ENCODE data around the gene UST. TPM values are rescaled to one million over a fixed set of nuclear protein-coding genes. Genes with fewer than 3 reads are reported as not detected.

The UST gene
- total RNA-seq, 1 experiment from 2014 or later = 6.1 TPM

DNA sequence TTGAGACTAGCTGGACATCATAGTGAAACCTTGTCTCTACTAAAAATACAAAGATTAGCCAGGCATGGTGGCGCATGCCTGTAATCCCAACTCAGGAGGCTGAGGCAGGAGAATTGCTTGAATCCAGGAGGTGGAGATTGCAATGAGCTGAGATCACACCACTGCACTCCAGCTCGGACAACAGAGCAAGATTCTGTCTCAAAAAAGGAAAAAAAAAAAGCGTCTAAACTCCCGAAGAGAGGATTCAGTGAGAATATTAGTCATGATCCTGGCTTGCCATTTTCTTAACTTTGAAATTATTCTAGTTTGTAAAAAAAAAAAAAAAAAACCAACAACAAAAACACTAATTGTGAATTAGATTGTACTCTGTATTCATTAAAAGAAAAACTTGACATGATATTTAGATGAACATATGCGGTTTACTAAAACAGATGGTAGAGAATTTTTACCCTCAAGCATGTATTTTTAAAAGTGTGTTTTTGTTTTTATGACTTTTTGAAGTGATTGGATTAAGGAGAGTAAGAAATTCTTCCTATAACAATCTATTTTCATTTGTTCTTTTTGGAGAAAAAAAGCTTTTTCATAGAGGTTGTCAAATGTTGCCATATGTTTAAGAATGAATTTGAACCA is 80.7 kb downstream of the UST start:
- no peak for TF ChIP-seq FOSL1 (IDR thresholded peaks at IDR 0.05; ENCODE audit: low read depth)
- no peak for DNase-seq (ENCODE audit: low read depth, low spot score)
- ChIA-PET POLR2A (no interaction called here), CTCF (no interaction called here), RAD21 (ENCODE audit: low non-redundant PET in 1 of 2, low total read pairs in 2 of 2, uncharacterized antibody in 2 of 2, unreplicated experiment in 2 of 2) (no interaction called here)
- no peaks in the 10 kb centered on the region for H4K20me1 ChIP-seq (ENCODE audit: insufficient read depth)
- no peak overlapping the region for H3K9ac ChIP-seq (ENCODE audit: low read length)
- BruUV-seq (replicated peaks) = no TSS peak
- no peaks in the 10 kb centered on the region for H3K36me3 ChIP-seq (ENCODE audit: control insufficient read depth in 1 of 2, insufficient read depth in 2 of 2, low read length in 2 of 2)
- no peak overlapping the region for H3K4me3 ChIP-seq (replicated peaks in 1 of 2; ENCODE audit: low read depth in 1 of 2, low read length in 2 of 2)
- no peaks in the 10 kb centered on the region for H3K79me2 ChIP-seq (ENCODE audit: insufficient read depth, low read length)
- H3K9me2 ChIP-seq (ENCODE audit: insufficient read depth) = no peaks in the 10 kb centered on the region
- H3K27ac ChIP-seq (ENCODE audit: low read depth, low read length) = no peak overlapping the region
- no peaks in the 10 kb centered on the region for H3K4me1 ChIP-seq (ENCODE audit: control insufficient read depth in 1 of 2, insufficient read depth in 2 of 2, low read length in 2 of 2)
- no peak for ATAC-seq
- no peak overlapping the region for H2AFZ ChIP-seq (ENCODE audit: low read depth, low read length, poor library complexity, severe bottlenecking)
- intact Hi-C loops (cut with micrococcal nuclease) = no loop called here
- H3K27me3 ChIP-seq (ENCODE audit: insufficient read depth, low read length) = no peaks in the 10 kb centered on the region
- H3K4me2 ChIP-seq (ENCODE audit: low read length) = no peak overlapping the region
- H3K9me3 ChIP-seq (ENCODE audit: control insufficient read depth in 1 of 2, insufficient read depth in 1 of 2, low read depth in 1 of 2, low read length in 2 of 2) = no peaks in the 10 kb centered on the region

DNA sequence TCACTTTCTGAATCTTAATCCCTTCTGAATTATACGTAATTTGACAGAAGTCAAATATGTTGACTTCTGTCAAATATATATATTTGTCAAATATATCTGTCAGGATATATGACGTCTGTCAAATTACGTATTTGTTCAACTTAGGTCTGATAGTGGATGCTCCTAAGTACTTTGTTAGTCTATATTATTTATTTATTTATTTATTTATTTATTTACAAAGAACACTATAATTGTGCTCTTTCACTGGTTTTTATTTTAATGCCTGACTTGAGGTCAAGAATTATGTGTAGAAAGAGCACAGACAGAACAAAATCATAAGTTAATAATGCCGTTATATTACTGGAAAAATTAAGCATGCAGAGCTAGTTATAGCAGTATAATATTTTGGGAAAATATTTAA is 81.2 kb downstream of the UST start:
- no TSS peak for BruUV-seq (replicated peaks)

More for the DNA sequence above, 81.2 kb downstream of the UST start:
- ChIA-PET POLR2A (no interaction called here), RAD21 (ENCODE audit: low non-redundant PET in 1 of 2, low total read pairs in 2 of 2, uncharacterized antibody in 2 of 2, unreplicated experiment in 2 of 2) (no interaction called here), CTCF (no interaction called here)
- no peak overlapping the region for H3K9ac ChIP-seq (ENCODE audit: low read length)
- H2AFZ ChIP-seq (ENCODE audit: low read depth, low read length, poor library complexity, severe bottlenecking) = no peak overlapping the region
- no peaks in the 10 kb centered on the region for H3K79me2 ChIP-seq (ENCODE audit: insufficient read depth, low read length)
- no peaks in the 10 kb centered on the region for H3K4me1 ChIP-seq (ENCODE audit: control insufficient read depth in 1 of 2, insufficient read depth in 2 of 2, low read length in 2 of 2)
- DNase-seq (ENCODE audit: low read depth, low spot score) = no peak
- no peak for TF ChIP-seq RAD21 (IDR thresholded peaks at IDR 0.05; ENCODE audit: low read depth)
- no peak for TF ChIP-seq ZNF274 (IDR thresholded peaks at IDR 0.05; ENCODE audit: low read depth, low read length)
- no peak for TF ChIP-seq SRF (IDR thresholded peaks at IDR 0.05; ENCODE audit: low read depth)
- no peak overlapping the region for H3K4me2 ChIP-seq (ENCODE audit: low read length)
- H3K9me2 ChIP-seq (ENCODE audit: insufficient read depth) = no peaks in the 10 kb centered on the region
- H3K27ac ChIP-seq (ENCODE audit: low read depth, low read length) = no peak overlapping the region
- no peak for ATAC-seq
- H3K27me3 ChIP-seq (ENCODE audit: insufficient read depth, low read length) = no peaks in the 10 kb centered on the region
- H3K4me3 ChIP-seq (replicated peaks in 1 of 2; ENCODE audit: low read depth in 1 of 2, low read length in 2 of 2) = no peak overlapping the region
- H4K20me1 ChIP-seq (ENCODE audit: insufficient read depth) = no peaks in the 10 kb centered on the region
- H3K36me3 ChIP-seq (ENCODE audit: control insufficient read depth in 1 of 2, insufficient read depth in 2 of 2, low read length in 2 of 2) = no peaks in the 10 kb centered on the region
- intact Hi-C loops (cut with micrococcal nuclease) = no loop called here
- no peaks in the 10 kb centered on the region for H3K9me3 ChIP-seq (ENCODE audit: control insufficient read depth in 1 of 2, insufficient read depth in 1 of 2, low read depth in 1 of 2, low read length in 2 of 2)
